Measurements from ENCODE around the gene AIRE. TPM values are rescaled to one million over a fixed set of nuclear protein-coding genes. Genes with fewer than 3 reads are reported as not detected.

AIRE gene
- total RNA-seq, 1 donor from 2014 or later = not detected

GRCh38 chr21:44303490-44303981 is 17.9 kb downstream of the AIRE start:
- DNase-seq (ENCODE audit: low read depth in 2 of 2) = peak in 1 of 2 donors; percentile 37

GRCh38 chr21:44304011-44304616 is 18.4 kb downstream of the AIRE start:
- DNase-seq (ENCODE audit: low read depth in 2 of 2) = no peak

GRCh38 chr21:44304877-44305293 is 19.2 kb downstream of the AIRE start:
- DNase-seq (ENCODE audit: low read depth in 2 of 2) = peak; percentile 56 to 77

GRCh38 chr21:44305691-44306090 is 20.0 kb downstream of the AIRE start:
- DNase-seq (ENCODE audit: low read depth in 2 of 2) = peak in 1 of 2 donors; percentile 52

GRCh38 chr21:44306936-44307704 is 21.4 kb downstream of the AIRE start:
- no peak for DNase-seq (ENCODE audit: low read depth in 2 of 2)

- no peak for DNase-seq (ENCODE audit: low read depth in 2 of 2)
Observed at GRCh38 chr21:44310628-44311507, 25.2 kb downstream of the AIRE start.

- no peak for DNase-seq (ENCODE audit: low read depth in 2 of 2)
Observed at GRCh38 chr21:44312089-44312488, 26.4 kb downstream of the AIRE start.

GRCh38 chr21:44312716-44313115 is 27.0 kb downstream of the AIRE start:
- no peak for DNase-seq (ENCODE audit: low read depth in 2 of 2)

- DNase-seq (ENCODE audit: low read depth in 2 of 2) = no peak
Observed at GRCh38 chr21:44313451-44313850, 27.8 kb downstream of the AIRE start.

- no peak for DNase-seq (ENCODE audit: low read depth in 2 of 2)
Observed at GRCh38 chr21:44314128-44314527, 28.5 kb downstream of the AIRE start.

GRCh38 chr21:44314561-44314960 is 28.9 kb downstream of the AIRE start:
- no peak for DNase-seq (ENCODE audit: low read depth in 2 of 2)

GRCh38 chr21:44315691-44316203 is 30.1 kb downstream of the AIRE start:
- DNase-seq (ENCODE audit: low read depth in 2 of 2) = no peak

- DNase-seq (ENCODE audit: low read depth in 2 of 2) = no peak
Observed at GRCh38 chr21:44316277-44316900, 30.7 kb downstream of the AIRE start.

GRCh38 chr21:44317241-44317782 is 31.6 kb downstream of the AIRE start:
- no peak for DNase-seq (ENCODE audit: low read depth in 2 of 2)

GRCh38 chr21:44317871-44318270 is 32.2 kb downstream of the AIRE start:
- DNase-seq (ENCODE audit: low read depth in 2 of 2) = no peak

GRCh38 chr21:44318489-44319285 is 33.0 kb downstream of the AIRE start:
- DNase-seq (ENCODE audit: low read depth in 2 of 2) = no peak

- DNase-seq (ENCODE audit: low read depth in 2 of 2) = no peak
Observed at GRCh38 chr21:44319407-44320065, 33.9 kb downstream of the AIRE start.

- no peak for DNase-seq (ENCODE audit: low read depth in 2 of 2)
Observed at GRCh38 chr21:44320847-44321246, 35.2 kb downstream of the AIRE start.

GRCh38 chr21:44321846-44322450 is 36.3 kb downstream of the AIRE start:
- DNase-seq (ENCODE audit: low read depth in 2 of 2) = no peak
